SK-N-MC (cell line): ENCODE results near the gene CCDC158.

Experiments used
- EZH2 ChIP-seq: fragments of 200-600 bp; sonication (generic); IDR thresholded peaks from one replicate; pipeline ENCODE4 v1.6.1; 2017; ENCODE audit warnings: antibody characterized with exemption
- FOXP2 ChIP-seq: optimal IDR thresholded peaks from 2 replicates; pipeline ENCODE3; 2011; ENCODE audit warnings: mild to moderate bottlenecking, moderate library complexity; ENCODE audit not compliant: insufficient read depth; ENCODE audit errors: extremely low read length, control extremely low read depth
- POLR2AphosphoS5 ChIP-seq: IDR thresholded peaks from 2 replicates; pipeline ENCODE4 v1.6.1; 2012; ENCODE audit warnings: mild to moderate bottlenecking, low read depth, low read length, borderline replicate concordance

- TF ChIP-seq EZH2 (no peak), POLR2AphosphoS5 (no peak), FOXP2 (no peak)
Measured at GRCh38 chr4:76302826-76303438, 118.0 kb downstream of the CCDC158 start.
